Colonic mucosa (tissue), 4 donors: Measurements from ENCODE around the gene PRMT7. TPM values are rescaled to one million over a fixed set of nuclear protein-coding genes. Genes with fewer than 3 reads are reported as not detected.

Experiments
- DNase-seq: peaks from one replicate; pipeline ENCODE4 v3.0.0-alpha.2; 2020
- H3K27ac ChIP-seq: fragments of 200-600 bp; one replicate; pipeline ENCODE4 v1.8.0; 2021
- H3K27me3 ChIP-seq: fragments of 200-600 bp; one replicate; pipeline ENCODE4 v1.8.0; 2021
- H3K36me3 ChIP-seq: fragments of 200-600 bp; one replicate; pipeline ENCODE4 v1.8.0; 2021
- H3K4me1 ChIP-seq: fragments of 200-600 bp; one replicate; pipeline ENCODE4 v1.8.0; 2021; ENCODE audit warnings: mild to moderate bottlenecking
- H3K4me3 ChIP-seq: fragments of 200-600 bp; one replicate; pipeline ENCODE4 v1.8.0; 2021
- H3K9ac ChIP-seq, 2 donors: one replicate each; pipeline ENCODE4 v1.7.0; 2013; ENCODE audit warnings: control low read depth in 2 of 2, low read depth in 2 of 2, low read length in 2 of 2
- H3K9me3 ChIP-seq: fragments of 200-600 bp; one replicate; pipeline ENCODE4 v1.8.0; 2021
- CTCF ChIP-seq: fragments of 200-600 bp; IDR thresholded peaks from one replicate; pipeline ENCODE4 v1.8.0; 2022; ENCODE audit warnings: antibody characterized with exemption, mild to moderate bottlenecking
- intact Hi-C: fragments of 100-400 bp; cut with DNase I; formaldehyde crosslinking; loops from one replicate; pipeline ENCODE4 v1.14.1; 2022
- total RNA-seq, 2 donors: library from RNA; stranded (reverse); fragmentation: NEBNext Ultra II Directional in 1 of 2; extraction: Animal tissue kit (Norgen Biotek cat#: 25700) in 1 of 2; gene quantifications; one replicate each; pipeline ENCODE4 v1.2.1, GENCODE V29; 2021
- donor health status: healthy.
- donor health status: DM: no; HTN: no; CAD: no.
- donor health status: DM: no; HTN: no; CAD: no.

Gene PRMT7
- total RNA-seq, 2 donors from 2014 or later: 18.0 to 45.4 TPM

- H3K4me3 ChIP-seq: no peak overlapping the region
- H3K9ac ChIP-seq: no peak overlapping the region
- no peaks in the 10 kb centered on the region for H3K4me1 ChIP-seq
- no peak overlapping the region for H3K27ac ChIP-seq
- H3K27me3 ChIP-seq: no peaks in the 10 kb centered on the region
- intact Hi-C loops: no loop called here
- H3K9me3 ChIP-seq: no peaks in the 10 kb centered on the region
- no peak for DNase-seq
- no peak for TF ChIP-seq CTCF
- H3K36me3 ChIP-seq: peaks cover 18% of the 10 kb centered on the region
Observed at GRCh38 chr16:68296291-68296690, 14.5 kb upstream of the PRMT7 start.

GRCh38 chr16:68296693-68297092 lies 14.1 kb upstream of the PRMT7 start:
- no peaks in the 10 kb centered on the region for H3K9me3 ChIP-seq
- intact Hi-C loops: no loop called here
- H3K9ac ChIP-seq: no peak overlapping the region
- H3K27me3 ChIP-seq: no peaks in the 10 kb centered on the region
- H3K4me1 ChIP-seq: no peaks in the 10 kb centered on the region
- H3K27ac ChIP-seq: no peak overlapping the region
- DNase-seq: no peak
- TF ChIP-seq CTCF: no peak
- H3K36me3 ChIP-seq: peaks cover 20% of the 10 kb centered on the region
- H3K4me3 ChIP-seq: no peak overlapping the region

DNA sequence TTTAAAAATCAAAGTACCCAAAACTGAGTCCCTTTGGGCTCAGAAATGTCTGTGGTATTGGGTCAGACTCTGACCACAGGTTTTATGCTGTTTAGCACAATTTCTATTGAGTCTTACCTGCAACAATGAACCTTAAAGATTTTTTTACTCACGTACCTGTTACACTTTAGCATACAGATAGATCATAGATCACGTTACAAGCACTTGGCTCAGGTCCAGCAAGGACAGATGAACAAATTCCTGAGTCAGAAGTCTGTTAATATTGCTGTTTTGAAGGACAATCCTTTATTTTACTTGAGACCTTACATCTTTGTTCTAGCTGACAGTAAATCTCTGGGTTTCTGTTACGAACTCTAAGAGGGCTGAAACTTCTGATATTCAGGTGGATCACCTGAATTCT lies 12.9 kb upstream of the PRMT7 start:
- Histone ChIP-seq H3K9ac (no peak overlapping the region), H3K36me3 (peaks cover 20% of the 10 kb centered on the region), H3K9me3 (no peaks in the 10 kb centered on the region), H3K4me3 (no peak overlapping the region), H3K4me1 (no peaks in the 10 kb centered on the region), H3K27ac (no peak overlapping the region), H3K27me3 (no peaks in the 10 kb centered on the region)
- intact Hi-C loops: no loop called here
- TF ChIP-seq CTCF: no peak
- DNase-seq: no peak

DNA sequence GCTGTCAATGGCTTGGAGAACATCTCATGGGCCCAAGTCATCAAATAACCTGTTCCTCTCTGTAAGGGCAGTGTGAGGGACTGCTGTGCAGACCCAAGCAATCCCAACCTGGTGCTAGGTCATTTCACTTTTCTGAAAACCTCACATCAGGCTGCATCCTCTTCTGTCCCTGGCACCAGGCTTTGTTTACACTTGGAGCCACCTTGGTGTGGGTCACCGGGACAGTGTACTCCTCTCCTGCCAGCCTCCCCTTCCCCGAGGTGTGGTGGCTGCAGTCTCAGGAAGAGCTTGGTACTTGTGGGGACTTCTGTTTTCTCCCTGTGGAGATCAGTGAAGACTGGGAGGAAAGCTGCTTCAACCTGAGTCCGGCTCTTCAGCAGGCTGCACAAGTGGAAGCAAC lies 12.5 kb upstream of the PRMT7 start:
- Histone ChIP-seq H3K36me3 (peaks cover 18% of the 10 kb centered on the region), H3K9me3 (no peaks in the 10 kb centered on the region), H3K4me3 (no peak overlapping the region), H3K27me3 (no peaks in the 10 kb centered on the region), H3K27ac (no peak overlapping the region), H3K4me1 (no peaks in the 10 kb centered on the region), H3K9ac (no peak overlapping the region)
- intact Hi-C loops: no loop called here
- no peak for TF ChIP-seq CTCF
- DNase-seq: no peak

DNA sequence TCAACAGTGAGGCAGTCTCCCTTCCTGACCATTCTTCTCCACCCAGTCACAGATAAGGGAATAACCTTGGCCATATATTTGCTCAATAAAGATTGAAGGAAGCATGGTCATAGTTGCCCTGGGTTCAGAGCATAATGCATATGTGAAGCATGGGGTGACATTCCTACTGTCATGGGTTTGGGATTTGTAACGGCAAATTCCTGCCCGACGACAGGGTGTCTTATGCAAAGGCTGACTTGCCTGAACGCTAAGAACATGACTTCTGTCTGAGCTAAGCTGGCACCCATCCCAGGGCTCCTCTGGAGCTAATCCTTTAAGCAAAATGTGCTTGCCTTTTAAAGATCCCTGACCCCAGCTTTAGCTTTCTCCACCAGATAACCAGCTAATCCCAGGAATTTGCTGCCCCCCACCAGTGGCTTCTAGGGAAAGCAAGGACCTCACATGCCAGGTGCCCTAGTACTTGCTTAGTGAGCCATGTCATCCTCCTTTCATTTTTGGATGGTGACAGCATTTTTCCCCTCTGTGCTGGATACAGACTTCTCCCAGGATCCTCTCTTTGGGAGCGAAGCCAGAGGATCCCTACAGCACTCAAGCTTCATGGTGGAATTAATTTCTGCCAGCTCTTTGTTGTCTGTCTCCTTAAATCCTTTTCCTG lies 11.8 kb upstream of the PRMT7 start:
- intact Hi-C loops: no loop called here
- Histone ChIP-seq H3K36me3 (peaks cover 15% of the 10 kb centered on the region), H3K4me3 (no peak overlapping the region), H3K9ac (no peak overlapping the region), H3K27ac (no peak overlapping the region), H3K9me3 (no peaks in the 10 kb centered on the region), H3K27me3 (no peaks in the 10 kb centered on the region), H3K4me1 (no peaks in the 10 kb centered on the region)
- no peak for TF ChIP-seq CTCF
- no peak for DNase-seq
